ENCODE results near the gene COL4A2. TPM values are rescaled to one million over a fixed set of nuclear protein-coding genes. Genes with fewer than 3 reads are reported as not detected.

The COL4A2 gene
- total RNA-seq, 1 experiment from 2014 or later, result 74.5 TPM

DNA sequence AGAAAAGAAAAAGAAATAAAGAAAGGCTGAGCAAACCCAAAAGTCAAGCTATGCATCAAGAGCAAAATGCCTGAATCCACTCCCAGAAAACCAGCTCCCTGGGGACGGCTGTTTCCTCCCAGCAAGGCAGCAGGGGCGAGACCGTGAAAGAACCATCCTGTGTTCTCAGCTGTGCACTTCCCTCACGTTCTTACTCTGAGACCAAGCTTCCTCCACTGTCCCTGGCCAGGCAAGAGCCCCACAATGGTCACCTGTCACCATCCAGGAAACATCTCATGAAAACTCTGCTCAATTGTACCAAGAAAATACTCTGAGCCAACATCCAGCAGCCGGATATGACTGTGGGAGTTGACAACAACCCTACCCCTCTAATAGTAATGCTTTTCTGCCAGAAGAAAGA is 231.5 kb downstream of the COL4A2 start:
- no peak for ATAC-seq
- no peaks in the 10 kb centered on the region for H3K9me3 ChIP-seq (ENCODE audit: low read length)
- no peaks in the 10 kb centered on the region for H3K79me2 ChIP-seq (ENCODE audit: low read length)
- no peak overlapping the region for H3K27ac ChIP-seq (ENCODE audit: low read length)
- CTCF ChIA-PET, result interaction anchor here (0.7 kb wide), 1 partner anchor 789 kb away, joined by 7 read pairs; no protein-coding TSS in a partner anchor
- BruUV-seq (replicated peaks), result no TSS peak
- no peaks in the 10 kb centered on the region for H3K9me2 ChIP-seq (replicated peaks; ENCODE audit: low read length)
- H3K4me2 ChIP-seq (ENCODE audit: low read length), result no peak overlapping the region
- no peaks in the 10 kb centered on the region for H3K4me1 ChIP-seq (ENCODE audit: insufficient read depth, low read length)
- POLR2A ChIA-PET (ENCODE audit: unreplicated experiment), result no interaction called here
- H3F3A ChIP-seq (ENCODE audit: low read length, unreplicated experiment), result no peaks in the 10 kb centered on the region
- no peaks in the 10 kb centered on the region for H3K36me3 ChIP-seq (ENCODE audit: low read depth, low read length)
- no peaks in the 10 kb centered on the region for H3K27me3 ChIP-seq (ENCODE audit: low read length)
- H3K9ac ChIP-seq (ENCODE audit: low read length), result no peak overlapping the region
- H2AFZ ChIP-seq (ENCODE audit: low read length), result no peak overlapping the region
- intact Hi-C loops (cut with micrococcal nuclease), result no loop called here
- no peak for DNase-seq
- no peak overlapping the region for H3K4me3 ChIP-seq (ENCODE audit: low read length)
- no peak for TF ChIP-seq EZH2phosphoT487 (IDR thresholded peaks at IDR 0.05; ENCODE audit: borderline replicate concordance, low read length)
- TF ChIP-seq EZH2 (IDR thresholded peaks at IDR 0.05; ENCODE audit: low read length, unreplicated experiment), result no peak
- TF ChIP-seq, protein P1, sequence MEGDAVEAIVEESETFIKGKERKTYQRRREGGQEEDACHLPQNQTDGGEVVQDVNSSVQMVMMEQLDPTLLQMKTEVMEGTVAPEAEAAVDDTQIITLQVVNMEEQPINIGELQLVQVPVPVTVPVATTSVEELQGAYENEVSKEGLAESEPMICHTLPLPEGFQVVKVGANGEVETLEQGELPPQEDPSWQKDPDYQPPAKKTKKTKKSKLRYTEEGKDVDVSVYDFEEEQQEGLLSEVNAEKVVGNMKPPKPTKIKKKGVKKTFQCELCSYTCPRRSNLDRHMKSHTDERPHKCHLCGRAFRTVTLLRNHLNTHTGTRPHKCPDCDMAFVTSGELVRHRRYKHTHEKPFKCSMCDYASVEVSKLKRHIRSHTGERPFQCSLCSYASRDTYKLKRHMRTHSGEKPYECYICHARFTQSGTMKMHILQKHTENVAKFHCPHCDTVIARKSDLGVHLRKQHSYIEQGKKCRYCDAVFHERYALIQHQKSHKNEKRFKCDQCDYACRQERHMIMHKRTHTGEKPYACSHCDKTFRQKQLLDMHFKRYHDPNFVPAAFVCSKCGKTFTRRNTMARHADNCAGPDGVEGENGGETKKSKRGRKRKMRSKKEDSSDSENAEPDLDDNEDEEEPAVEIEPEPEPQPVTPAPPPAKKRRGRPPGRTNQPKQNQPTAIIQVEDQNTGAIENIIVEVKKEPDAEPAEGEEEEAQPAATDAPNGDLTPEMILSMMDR (conservative IDR thresholded peaks at IDR 0.05; ENCODE audit: low read depth, low read length), result no peak
- H4K20me1 ChIP-seq (ENCODE audit: low read length), result no peaks in the 10 kb centered on the region

DNA sequence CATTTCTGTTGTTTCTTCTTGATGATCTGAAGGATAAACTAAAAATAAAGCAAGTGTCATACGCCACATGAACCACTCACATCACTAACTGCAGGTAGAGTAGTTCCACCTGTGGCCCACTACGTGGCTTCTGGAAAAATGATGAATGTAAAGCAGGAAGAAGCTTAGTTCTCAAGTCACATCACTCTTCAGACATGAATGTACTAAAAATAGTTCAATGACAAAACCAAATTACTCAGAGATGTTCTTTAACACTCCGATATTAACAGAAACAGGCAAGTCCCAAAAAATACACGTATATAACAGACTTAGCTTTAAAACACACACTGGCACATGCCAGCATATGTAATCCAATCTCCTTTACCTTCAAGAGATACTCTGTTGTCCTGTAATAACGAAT is 232.8 kb downstream of the COL4A2 start:
- Histone ChIP-seq H2AFZ (ENCODE audit: low read length) (no peak overlapping the region), H3K27me3 (ENCODE audit: low read length) (no peaks in the 10 kb centered on the region), H3K4me1 (ENCODE audit: insufficient read depth, low read length) (no peaks in the 10 kb centered on the region), H3K9me2 (replicated peaks; ENCODE audit: low read length) (no peaks in the 10 kb centered on the region), H3K79me2 (ENCODE audit: low read length) (peaks cover 10% of the 10 kb centered on the region), H3K9ac (ENCODE audit: low read length) (no peak overlapping the region), H4K20me1 (ENCODE audit: low read length) (no peaks in the 10 kb centered on the region), H3K27ac (ENCODE audit: low read length) (no peak overlapping the region), H3K36me3 (ENCODE audit: low read depth, low read length) (peaks cover 6% of the 10 kb centered on the region; the same call in 1 of the 2 replicates), H3K9me3 (ENCODE audit: low read length) (no peaks in the 10 kb centered on the region), H3F3A (ENCODE audit: low read length, unreplicated experiment) (no peaks in the 10 kb centered on the region), H3K4me3 (ENCODE audit: low read length) (no peak overlapping the region), H3K4me2 (ENCODE audit: low read length) (no peak overlapping the region)
- no peak for TF ChIP-seq EZH2phosphoT487 (IDR thresholded peaks at IDR 0.05; ENCODE audit: borderline replicate concordance, low read length)
- TF ChIP-seq, protein P1 (conservative IDR thresholded peaks at IDR 0.05; ENCODE audit: low read depth, low read length), result no peak
- POLR2A ChIA-PET (ENCODE audit: unreplicated experiment), result no interaction called here
- no peak for ATAC-seq
- intact Hi-C loops (cut with micrococcal nuclease), result no loop called here
- BruUV-seq (replicated peaks), result no TSS peak
- no peak for DNase-seq
- CTCF ChIA-PET, result no interaction called here

DNA sequence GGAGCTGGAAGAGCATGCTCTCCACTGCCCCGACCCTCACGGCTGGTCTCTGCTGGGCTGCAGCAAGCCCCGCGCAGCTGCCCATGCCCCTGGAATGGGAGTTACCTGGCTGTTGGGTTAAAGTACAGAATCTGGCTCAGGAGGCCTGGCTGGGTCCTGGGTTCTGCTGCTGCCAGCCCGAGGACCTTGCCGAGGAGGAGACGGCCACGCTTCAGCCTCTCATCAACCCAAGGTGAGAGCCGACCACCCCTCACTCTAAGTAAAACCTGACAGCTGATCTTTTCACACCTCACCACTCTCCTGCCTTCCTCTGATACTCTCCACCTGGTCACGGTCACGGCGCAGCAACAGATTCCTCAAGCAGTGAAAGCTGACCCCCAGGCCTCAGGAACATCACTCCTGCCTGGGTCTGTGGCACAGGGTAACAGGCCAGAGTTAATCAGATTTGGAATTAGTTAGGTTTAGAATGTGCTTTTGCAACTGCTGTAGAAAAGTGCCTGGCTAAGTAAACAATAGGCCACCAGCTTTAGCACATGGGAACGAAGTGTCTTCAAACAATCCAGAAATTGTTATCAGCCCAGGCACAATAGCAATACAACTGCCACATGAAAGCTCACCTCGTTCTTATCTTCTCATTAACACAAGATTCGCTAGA is 233.9 kb downstream of the COL4A2 start:
- CTCF ChIA-PET, result no interaction called here

More for the DNA sequence above, 233.9 kb downstream of the COL4A2 start:
- H3K4me1 ChIP-seq (ENCODE audit: insufficient read depth, low read length), result peaks cover 6% of the 10 kb centered on the region
- no peak overlapping the region for H3K27ac ChIP-seq (ENCODE audit: low read length)
- H3K9me2 ChIP-seq (replicated peaks; ENCODE audit: low read length), result no peaks in the 10 kb centered on the region
- no peak overlapping the region for H3K4me3 ChIP-seq (ENCODE audit: low read length)
- DNase-seq (no peak), ATAC-seq (no peak)
- H3F3A ChIP-seq (ENCODE audit: low read length, unreplicated experiment), result no peaks in the 10 kb centered on the region
- no peak overlapping the region for H3K9ac ChIP-seq (ENCODE audit: low read length)
- no peak overlapping the region for H2AFZ ChIP-seq (ENCODE audit: low read length)
- TF ChIP-seq, protein P1 (conservative IDR thresholded peaks at IDR 0.05; ENCODE audit: low read depth, low read length), result no peak
- TF ChIP-seq EZH2 (IDR thresholded peaks at IDR 0.05; ENCODE audit: low read length, unreplicated experiment), result no peak
- no peak for TF ChIP-seq EZH2phosphoT487 (IDR thresholded peaks at IDR 0.05; ENCODE audit: borderline replicate concordance, low read length)
- H4K20me1 ChIP-seq (ENCODE audit: low read length), result 0 out of 2 replicates have a peak, but pooled peaks cover under 1% of the 10 kb centered on the region
- no peak overlapping the region for H3K4me2 ChIP-seq (ENCODE audit: low read length)
- intact Hi-C loops (cut with micrococcal nuclease), result no loop called here
- H3K27me3 ChIP-seq (ENCODE audit: low read length), result no peaks in the 10 kb centered on the region
- H3K36me3 ChIP-seq (ENCODE audit: low read depth, low read length), result peaks cover 6% of the 10 kb centered on the region; the same call in 1 of the 2 replicates
- BruUV-seq (replicated peaks), result no TSS peak
- POLR2A ChIA-PET (ENCODE audit: unreplicated experiment), result no interaction called here
- H3K9me3 ChIP-seq (ENCODE audit: low read length), result no peaks in the 10 kb centered on the region
- H3K79me2 ChIP-seq (ENCODE audit: low read length), result peaks cover 21% of the 10 kb centered on the region
